K562 (cell line): ENCODE measurements around the gene RABGAP1L. TPM values are rescaled to one million over a fixed set of nuclear protein-coding genes. Genes with fewer than 3 reads are reported as not detected.

ENCODE experiments used
- ATAC-seq: fragments of 200-7000 bp; cut with Tn5 transposase; 3 replicates; pipeline ENCODE4 v1.9.1; 2020; ENCODE audit warnings: moderate library complexity
- BruUV-seq: library from RNA; stranded (reverse); fragments of 400-500 nt; replicated peaks from 2 replicates; lab custom pipeline; 2021; lab: Mats Ljungman, UMichigan
- CTCF ChIA-PET: fragments of 300-600 bp; formaldehyde crosslinking; extraction: SDS; loops from one replicate; lab custom pipeline; 2021; ENCODE audit warnings: low intra/inter-chr PET ratio; lab: Yijun Ruan, JAX
- POLR2A ChIA-PET: fragments of 300-600, 350-650 bp; sonication (Branson Sonifier 250); formaldehyde crosslinking; extraction: SDS; loops from one replicate; lab custom pipeline; 2021; ENCODE audit warnings: antibody characterized with exemption, inconsistent platforms; lab: Yijun Ruan, JAX
- DNase-seq, 4 experiments: peaks; one replicate each; pipeline versions ENCODE4 v3.0.0 to v3.0.0-alpha.2; 2011 to 2018; ENCODE audit warnings: low spot score in 3 of 4, mixed read lengths in 3 of 4; ENCODE audit errors: extremely low read depth in 1 of 4
- FAIRE-seq: peaks from 2 replicates; lab custom pipeline; 2011; peaks lifted over from hg19 to GRCh38; lab: Jason Lieb, UNC
- H2AFZ ChIP-seq: 2 replicates; pipeline ENCODE4 v1.6.0; 2011; ENCODE audit warnings: low read depth, low read length, control low read depth, inconsistent platforms
- H3K27ac ChIP-seq: fragments of 200-600 bp; 3 replicates; pipeline ENCODE4 v1.8.0; 2011; ENCODE audit warnings: low read depth, mild to moderate bottlenecking, control low read depth, inconsistent platforms, low read length, moderate library complexity, mixed read lengths; ENCODE audit errors: extremely low read depth
- H3K27me3 ChIP-seq, 2 experiments: fragments of 300-600 bp in 1 of 2; 2 replicates in 1 of 2; 3 replicates in 1 of 2; pipeline versions ENCODE4 v1.6.0 to v1.8.0; 2011; ENCODE audit warnings: inconsistent platforms in 2 of 2, low read length in 2 of 2, mild to moderate bottlenecking in 1 of 2, mixed read lengths in 1 of 2, moderate library complexity in 1 of 2; ENCODE audit not compliant: control insufficient read depth in 2 of 2, insufficient read depth in 2 of 2
- H3K36me3 ChIP-seq: fragments of 300-600 bp; 3 replicates; pipeline ENCODE4 v1.8.0; 2011; ENCODE audit warnings: mild to moderate bottlenecking, low read length, inconsistent platforms; ENCODE audit not compliant: control insufficient read depth, insufficient read depth
- H3K4me1 ChIP-seq, 2 experiments: fragments of 200-600 bp in 1 of 2; replicated peaks in 1 of 2; 2 replicates in 1 of 2; 3 replicates in 1 of 2; pipeline versions ENCODE4 v1.5.1 to v1.8.0; 2011; ENCODE audit warnings: inconsistent platforms in 2 of 2, low read length in 2 of 2, mild to moderate bottlenecking in 1 of 2, mixed read lengths in 1 of 2, moderate library complexity in 1 of 2; ENCODE audit not compliant: control insufficient read depth in 2 of 2, insufficient read depth in 2 of 2
- H3K4me2 ChIP-seq: 2 replicates; pipeline ENCODE4 v1.6.1; 2011; ENCODE audit warnings: low read length, control low read depth, inconsistent platforms, mixed read lengths; ENCODE audit not compliant: insufficient read depth
- H3K4me3 ChIP-seq: fragments of 200-600 bp; sonication (generic), shearing (Covaris generic); 2 replicates; pipeline ENCODE4 v1.5.1; 2016; ENCODE audit warnings: control low read depth, inconsistent platforms
- H3K79me2 ChIP-seq: fragments of 200-600 bp; 3 replicates; pipeline ENCODE4 v1.8.0; 2011; ENCODE audit warnings: low read length, inconsistent platforms; ENCODE audit not compliant: control insufficient read depth, insufficient read depth
- H3K9ac ChIP-seq, 2 experiments: 2 replicates each; pipeline versions ENCODE4 v1.6.0 to v1.6.1; 2011; ENCODE audit warnings: low read depth in 2 of 2, low read length in 2 of 2, control low read depth in 1 of 2, inconsistent platforms in 1 of 2, mild to moderate bottlenecking in 1 of 2, mixed read lengths in 1 of 2; ENCODE audit not compliant: insufficient read depth in 1 of 2
- H3K9me1 ChIP-seq: one replicate; pipeline ENCODE4 v1.6.0; 2011; ENCODE audit warnings: inconsistent platforms, mild to moderate bottlenecking, low read length, moderate library complexity; ENCODE audit not compliant: control insufficient read depth, insufficient read depth
- H3K9me3 ChIP-seq: replicated peaks from 2 replicates; pipeline ENCODE4 v1.5.1; 2011; ENCODE audit warnings: low read depth, low read length, inconsistent platforms; ENCODE audit not compliant: control insufficient read depth, insufficient read depth
- H4K20me1 ChIP-seq: replicated peaks from 2 replicates; pipeline ENCODE4 v1.6.1; 2011; ENCODE audit warnings: low read length, inconsistent platforms, mixed read lengths; ENCODE audit not compliant: control insufficient read depth, insufficient read depth
- OTX1 ChIP-seq: fragments of 450-650 bp; formaldehyde crosslinking; IDR thresholded peaks from 2 replicates; pipeline ENCODE4 v1.4.0; 2022; ENCODE audit warnings: mild to moderate bottlenecking
- PML ChIP-seq: IDR thresholded peaks from 2 replicates; pipeline ENCODE4 v1.6.1; 2012; ENCODE audit warnings: low read length, inconsistent platforms
- TBL1XR1 ChIP-seq, 2 experiments: IDR thresholded peaks; 2 replicates each; pipeline ENCODE4 v1.6.1; 2012; ENCODE audit warnings: improper control_type of control experiment in 2 of 2, low read length in 2 of 2, mild to moderate bottlenecking in 1 of 2
- ZKSCAN3 ChIP-seq: fragments of 250-450 bp; sonication (Bioruptor Pico); IDR thresholded peaks from 2 replicates; pipeline ENCODE4 v1.4.0; 2020
- ZNF134 ChIP-seq: fragments of 250-450 bp; sonication (Bioruptor Pico); conservative IDR thresholded peaks from 2 replicates; pipeline ENCODE4 v1.4.0; 2020
- ZNF174 ChIP-seq: fragments of 250-450 bp; sonication (Bioruptor Pico); IDR thresholded peaks from 2 replicates; pipeline ENCODE4 v1.4.0; 2020; ENCODE audit warnings: mild to moderate bottlenecking
- ZNF175 ChIP-seq: fragments of 200-800 bp; sonication (Bioruptor generic); IDR thresholded peaks from 2 replicates; pipeline ENCODE4 v1.6.1; 2016; ENCODE audit warnings: low read depth, mild to moderate bottlenecking, missing genetic modification characterization, missing compliant biosample characterization
- whole genome bisulfite sequencing: fragments of 100-300 bp; shearing (Covaris generic); methylation state at CpG from one replicate; pipeline ENCODE4 v1.1.6; 2016; ENCODE audit warnings: low coverage, mixed read lengths; ENCODE audit not compliant: insufficient coverage; ENCODE audit errors: missing lambda C conversion rate; 5-methylcytosine and 5-hydroxymethylcytosine counted together
- in situ Hi-C: fragments of 300-500 bp; cut with MboI; formaldehyde crosslinking; loops from 4 replicates; pipeline ENCODE4 v1.15.0; 2018; ENCODE audit warnings: inconsistent platforms, mixed read lengths
- intact Hi-C: fragments of 100-400 bp; cut with micrococcal nuclease; formaldehyde crosslinking; loops from 2 replicates; pipeline ENCODE4 v1.14.2; 2022
- polyA plus RNA-seq, 8 experiments: library from polyadenylated mRNA; depleted of rRNA in 4 of 8; stranded (reverse) in 5 of 8; unstranded in 3 of 8; fragments of >200 nt; fragmentation: Nextera tagmentation in 2 of 8; fragmentation: Illumina TruSeq in 1 of 8; extraction: Ambion mirVana in 2 of 8; extraction: Trizol in 1 of 8; gene quantifications; 2 replicates each; pipeline versions ENCODE4 v1.2.1 to v1.2.3, GENCODE V29; 2011 to 2014; ENCODE audit warnings: inconsistent platforms in 1 of 8, missing spikeins in 1 of 8
- total RNA-seq, 7 experiments: library from RNA; depleted of rRNA in 6 of 7; stranded (reverse); fragments of >200 nt in 6 of 7; fragmentation: Illumina TruSeq in 2 of 7; extraction: Trizol in 2 of 7; gene quantifications; 2 replicates each; pipeline versions ENCODE4 v1.2.1 to v1.2.3, GENCODE V29; 2011 to 2021; ENCODE audit warnings: low replicate concordance in 1 of 7
- TF ChIP-seq, protein P1 (sequence below): sonication (generic); formaldehyde crosslinking; IDR thresholded peaks from 2 replicates; pipeline ENCODE4 v1.8.1; 2023; ENCODE audit warnings: mild to moderate bottlenecking, missing genetic modification reagents

RABGAP1L gene
- total and polyA plus RNA-seq, 9 of the 15 experiments (the other 6 are each of a cell fraction or from before 2014, with no cell fraction given): 16.5 to 44.9 (median 26.7) TPM

DNA sequence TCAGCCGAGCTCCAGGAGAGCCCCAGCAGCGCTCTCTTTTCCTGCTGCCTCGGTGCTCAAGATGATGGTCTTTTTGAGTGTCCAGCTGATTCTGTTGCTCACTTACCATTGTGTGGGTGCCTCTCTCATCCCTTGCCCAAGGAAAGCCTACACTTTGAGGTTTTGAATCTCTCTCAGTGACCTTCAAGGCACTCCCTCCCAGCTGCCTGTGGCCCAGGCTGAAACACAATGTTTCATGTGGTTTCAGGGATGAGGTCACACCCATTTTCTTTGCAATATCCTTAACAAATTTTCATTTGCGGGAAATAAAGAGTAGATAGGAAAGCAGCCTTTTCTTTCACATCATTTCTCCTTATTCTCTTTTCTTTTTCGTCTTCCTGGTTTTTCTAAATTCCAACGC is 876.5 kb downstream of the RABGAP1L start:
- no peak overlapping the region for H2AFZ ChIP-seq
- POLR2A ChIA-PET: interaction anchor here (1.0 kb wide), 1 partner anchor 13 kb away, joined by 3 read pairs; the partner anchor contains the start of gene MRPS14
- BruUV-seq: no TSS peak
- 3% methylated on average over 6 of the region's 6 CpGs for WGBS
- no peaks in the 10 kb centered on the region for H3K36me3 ChIP-seq
- no peaks in the 10 kb centered on the region for H3K4me1 ChIP-seq
- H3K27ac ChIP-seq: no peak overlapping the region
- DNase-seq: no peak
- no peak overlapping the region for H3K9ac ChIP-seq
- no peaks in the 10 kb centered on the region for H3K9me1 ChIP-seq
- H3K4me3 ChIP-seq: no peak overlapping the region
- TF ChIP-seq ZNF134 (CRISPR knock-in tag): no peak
- TF ChIP-seq ZNF174 (CRISPR knock-in tag): no peak
- TF ChIP-seq ZNF175: no peak
- no peak for TF ChIP-seq ZKSCAN3
- CTCF ChIA-PET: no interaction called here
- intact Hi-C loops (no loop called here), in situ Hi-C loops (no loop called here)
- peaks cover 46 to 50% of the 10 kb centered on the region in 2 experiments for H3K27me3 ChIP-seq
- no peaks in the 10 kb centered on the region for H3K79me2 ChIP-seq
- H3K9me3 ChIP-seq: no peaks in the 10 kb centered on the region
- FAIRE-seq: no peak
- no peak for ATAC-seq
- no peak overlapping the region for H3K4me2 ChIP-seq
- no peaks in the 10 kb centered on the region; the same call in 1 of the 2 replicates for H4K20me1 ChIP-seq

DNA sequence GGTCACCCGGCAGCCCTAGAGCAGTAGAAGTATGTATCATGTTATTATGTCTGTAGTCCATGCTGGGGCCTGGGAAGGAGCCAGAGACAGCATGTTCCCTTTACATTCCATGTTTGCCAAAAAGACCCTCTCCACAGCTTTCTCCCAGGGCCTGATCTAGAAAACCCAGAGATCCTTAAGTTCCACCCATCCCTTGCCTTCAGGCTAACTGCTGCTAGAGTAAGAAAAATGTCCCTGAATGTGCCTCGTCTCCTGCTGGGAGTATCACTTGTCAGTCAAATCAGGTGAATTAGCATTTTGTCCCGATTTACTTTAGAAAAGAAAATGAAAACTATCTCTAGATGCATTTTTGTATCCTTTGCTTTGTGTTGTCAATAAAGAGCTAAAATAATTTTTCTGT is 877.2 kb downstream of the RABGAP1L start:
- CTCF ChIA-PET: no interaction called here
- DNase-seq (no peak), ATAC-seq (no peak), FAIRE-seq (no peak)
- no peak overlapping the region for H3K4me2 ChIP-seq
- H3K4me3 ChIP-seq: no peak overlapping the region
- no TSS peak for BruUV-seq
- in situ Hi-C loops: no loop called here
- H4K20me1 ChIP-seq: no peaks in the 10 kb centered on the region; the same call in 1 of the 2 replicates
- no peaks in the 10 kb centered on the region for H3K9me3 ChIP-seq
- POLR2A ChIA-PET: interaction anchor here (1.0 kb wide), 2 partner anchors 13 to 23 kb away, joined by 3 read pairs; partner anchors contain the start of gene MRPS14
- H3K27ac ChIP-seq: no peak overlapping the region
- H3K9me1 ChIP-seq: no peaks in the 10 kb centered on the region
- H3K36me3 ChIP-seq: no peaks in the 10 kb centered on the region
- peaks cover 47 to 55% of the 10 kb centered on the region in 2 experiments for H3K27me3 ChIP-seq
- no peak overlapping the region for H2AFZ ChIP-seq
- H3K9ac ChIP-seq: no peak overlapping the region
- H3K4me1 ChIP-seq: no peaks in the 10 kb centered on the region
- H3K79me2 ChIP-seq: no peaks in the 10 kb centered on the region
- intact Hi-C loops: no loop called here
- no peak for TF ChIP-seq TBL1XR1 (IDR thresholded peaks at IDR 0.05; ENCODE audit: low read length in 2 of 2)
- no peak for TF ChIP-seq OTX1 (CRISPR knock-in tag)
- TF ChIP-seq, protein P1, sequence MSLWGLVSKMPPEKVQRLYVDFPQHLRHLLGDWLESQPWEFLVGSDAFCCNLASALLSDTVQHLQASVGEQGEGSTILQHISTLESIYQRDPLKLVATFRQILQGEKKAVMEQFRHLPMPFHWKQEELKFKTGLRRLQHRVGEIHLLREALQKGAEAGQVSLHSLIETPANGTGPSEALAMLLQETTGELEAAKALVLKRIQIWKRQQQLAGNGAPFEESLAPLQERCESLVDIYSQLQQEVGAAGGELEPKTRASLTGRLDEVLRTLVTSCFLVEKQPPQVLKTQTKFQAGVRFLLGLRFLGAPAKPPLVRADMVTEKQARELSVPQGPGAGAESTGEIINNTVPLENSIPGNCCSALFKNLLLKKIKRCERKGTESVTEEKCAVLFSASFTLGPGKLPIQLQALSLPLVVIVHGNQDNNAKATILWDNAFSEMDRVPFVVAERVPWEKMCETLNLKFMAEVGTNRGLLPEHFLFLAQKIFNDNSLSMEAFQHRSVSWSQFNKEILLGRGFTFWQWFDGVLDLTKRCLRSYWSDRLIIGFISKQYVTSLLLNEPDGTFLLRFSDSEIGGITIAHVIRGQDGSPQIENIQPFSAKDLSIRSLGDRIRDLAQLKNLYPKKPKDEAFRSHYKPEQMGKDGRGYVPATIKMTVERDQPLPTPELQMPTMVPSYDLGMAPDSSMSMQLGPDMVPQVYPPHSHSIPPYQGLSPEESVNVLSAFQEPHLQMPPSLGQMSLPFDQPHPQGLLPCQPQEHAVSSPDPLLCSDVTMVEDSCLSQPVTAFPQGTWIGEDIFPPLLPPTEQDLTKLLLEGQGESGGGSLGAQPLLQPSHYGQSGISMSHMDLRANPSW (CRISPR knock-in tag): no peak
- no peak for TF ChIP-seq PML
- 0% methylated on average over 3 of the region's 3 CpGs for WGBS
